Inflammatory macrophage treated with lipopolysaccharide for 1 hour (primary cell): ENCODE measurements around the gene NCKIPSD.

Experiments used
- DNase-seq, 2 donors: peaks; one replicate each; pipeline ENCODE4 v3.0.0-alpha.2; 2020 to 2022

NCKIPSD gene

GRCh38 chr3:48696156-48696555 lies 10.4 kb upstream of the NCKIPSD start:
- no peak for DNase-seq

- no peak for DNase-seq
Observed at GRCh38 chr3:48695393-48695753, 9.7 kb upstream of the NCKIPSD start.

GRCh38 chr3:48694610-48695392 lies 9.1 kb upstream of the NCKIPSD start:
- DNase-seq: no peak

- DNase-seq: no peak
Observed at GRCh38 chr3:48693826-48694225, 8.1 kb upstream of the NCKIPSD start.

GRCh38 chr3:48692551-48692950 lies 6.8 kb upstream of the NCKIPSD start:
- DNase-seq: no peak

- DNase-seq: no peak
Observed at GRCh38 chr3:48690846-48691458, 5.2 kb upstream of the NCKIPSD start.

GRCh38 chr3:48689384-48689783 lies 3.7 kb upstream of the NCKIPSD start:
- no peak for DNase-seq

- DNase-seq: no peak
Observed at GRCh38 chr3:48688737-48689075, 3.0 kb upstream of the NCKIPSD start.

- DNase-seq: no peak
Observed at GRCh38 chr3:48688032-48688736, 2.5 kb upstream of the NCKIPSD start.

GRCh38 chr3:48687220-48687678 lies 1.5 kb upstream of the NCKIPSD start:
- no peak for DNase-seq

- no peak for DNase-seq
Observed at GRCh38 chr3:48686538-48687219, 964 bp upstream of the NCKIPSD start.

- no peak for DNase-seq
Observed at GRCh38 chr3:48685293-48685602, 467 bp downstream of the NCKIPSD start.

GRCh38 chr3:48684480-48685143 lies 1.1 kb downstream of the NCKIPSD start:
- DNase-seq: peak; percentile 68 to 77

- no peak for DNase-seq
Observed at GRCh38 chr3:48684054-48684349, 1.7 kb downstream of the NCKIPSD start.

GRCh38 chr3:48682786-48683185 lies 2.9 kb downstream of the NCKIPSD start:
- no peak for DNase-seq

GRCh38 chr3:48681974-48682610 lies 3.6 kb downstream of the NCKIPSD start:
- DNase-seq: no peak

- DNase-seq: no peak
Observed at GRCh38 chr3:48681541-48681880, 4.2 kb downstream of the NCKIPSD start.

GRCh38 chr3:48680811-48681540 lies 4.7 kb downstream of the NCKIPSD start:
- no peak for DNase-seq

GRCh38 chr3:48679411-48680391 lies 6.0 kb downstream of the NCKIPSD start:
- no peak for DNase-seq

- no peak for DNase-seq
Observed at GRCh38 chr3:48678566-48679380, 6.9 kb downstream of the NCKIPSD start.
